Keratinocyte (primary cell): Measurements from ENCODE around the gene ZSWIM6. TPM values are rescaled to one million over a fixed set of nuclear protein-coding genes. Genes with fewer than 3 reads are reported as not detected.

Experiments
- DNase-seq: peaks from one replicate; pipeline ENCODE4 v3.0.0-alpha.2; 2011; ENCODE audit warnings: low read depth, missing footprints, low spot score
- FAIRE-seq: peaks from 2 replicates; lab custom pipeline; 2011; peaks lifted over from hg19 to GRCh38; lab: Jason Lieb, UNC
- H2AFZ ChIP-seq: 2 replicates; pipeline ENCODE4 v1.6.0; 2012; ENCODE audit warnings: low read length, control low read depth, inconsistent platforms; ENCODE audit not compliant: control insufficient read depth
- H3K27ac ChIP-seq: 2 replicates; pipeline ENCODE4 v1.5.1; 2011; ENCODE audit warnings: low read length; ENCODE audit not compliant: control insufficient read depth, insufficient read depth
- H3K27me3 ChIP-seq: 3 replicates; pipeline ENCODE4 v1.6.0; 2011; ENCODE audit warnings: low read length; ENCODE audit not compliant: control insufficient read depth, insufficient read depth; ENCODE audit errors: extremely low read depth
- H3K36me3 ChIP-seq, 2 experiments: 2 replicates in 1 of 2; 3 replicates in 1 of 2; pipeline ENCODE4 v1.5.1; 2011; ENCODE audit warnings: low read length in 2 of 2, mild to moderate bottlenecking in 1 of 2; ENCODE audit not compliant: control insufficient read depth in 2 of 2, insufficient read depth in 2 of 2; ENCODE audit errors: extremely low read depth in 1 of 2
- H3K4me1 ChIP-seq: 3 replicates; pipeline ENCODE4 v1.5.1; 2011; ENCODE audit warnings: low read length; ENCODE audit not compliant: control insufficient read depth, insufficient read depth; ENCODE audit errors: extremely low read depth
- H3K4me2 ChIP-seq: 3 replicates; pipeline ENCODE4 v1.6.0; 2011; ENCODE audit warnings: low read depth, low read length; ENCODE audit not compliant: control insufficient read depth, insufficient read depth; ENCODE audit errors: extremely low read depth
- H3K4me3 ChIP-seq, 3 experiments: fragments of 200-600 bp in 1 of 3; sonication (generic) in 1 of 3; 2 replicates in 2 of 3; 3 replicates in 1 of 3; pipeline ENCODE4 v1.5.1; 2011 to 2016; ENCODE audit warnings: low read length in 3 of 3, mild to moderate bottlenecking in 3 of 3, control low read depth in 2 of 3, inconsistent platforms in 1 of 3, low read depth in 1 of 3, mixed read lengths in 1 of 3, mixed run types in 1 of 3, moderate library complexity in 1 of 3; ENCODE audit not compliant: control insufficient read depth in 2 of 3, insufficient read depth in 2 of 3; ENCODE audit errors: extremely low read depth in 1 of 3
- H3K79me2 ChIP-seq: 2 replicates; pipeline ENCODE4 v1.6.0; 2012; ENCODE audit warnings: low read length; ENCODE audit not compliant: control insufficient read depth, insufficient read depth
- H3K9ac ChIP-seq: 3 replicates; pipeline ENCODE4 v1.6.0; 2011; ENCODE audit warnings: low read length; ENCODE audit not compliant: control insufficient read depth, insufficient read depth; ENCODE audit errors: extremely low read depth
- H3K9me1 ChIP-seq: 3 replicates; pipeline ENCODE4 v1.6.0; 2011; ENCODE audit warnings: low read length; ENCODE audit not compliant: control insufficient read depth, insufficient read depth; ENCODE audit errors: extremely low read depth
- H3K9me3 ChIP-seq: 2 replicates; pipeline ENCODE4 v1.5.1; 2012; ENCODE audit warnings: low read depth, low read length; ENCODE audit not compliant: control insufficient read depth
- H4K20me1 ChIP-seq: 3 replicates; pipeline ENCODE4 v1.6.0; 2011; ENCODE audit warnings: low read length; ENCODE audit not compliant: control insufficient read depth, insufficient read depth; ENCODE audit errors: extremely low read depth
- CTCF ChIP-seq, 3 experiments: IDR thresholded peaks in 1 of 3; conservative IDR thresholded peaks in 1 of 3; optimal IDR thresholded peaks in 1 of 3; 2 replicates in 2 of 3; 3 replicates in 1 of 3; pipeline versions ENCODE3 to v1.5.1; 2011; ENCODE audit warnings: low read length in 3 of 3, mild to moderate bottlenecking in 3 of 3, moderate library complexity in 2 of 3, control low read depth in 1 of 3, inconsistent platforms in 1 of 3; ENCODE audit not compliant: insufficient read depth in 2 of 3; ENCODE audit errors: extremely low read depth in 1 of 3
- EZH2 ChIP-seq: IDR thresholded peaks from one replicate; pipeline ENCODE4 v1.6.1; 2012; ENCODE audit warnings: inconsistent platforms, mild to moderate bottlenecking, low read length, moderate library complexity
- dilution Hi-C: fragments of 300-500 bp; cut with MboI; formaldehyde crosslinking; loops from one replicate; pipeline ENCODE4 v1.7.0; 2020; ENCODE audit warnings: low sequenced_read_pairs; ENCODE audit not compliant: extremely low pct_ligation_motif_present
- polyA plus RNA-seq, 5 experiments: library from polyadenylated mRNA; depleted of rRNA in 3 of 5; stranded (reverse) in 3 of 5; stranded (forward) in 1 of 5; unstranded in 1 of 5; fragments of >200 nt; gene quantifications; 1 replicate in 1 of 5; 2 replicates in 3 of 5; 3 replicates in 1 of 5; pipeline versions ENCODE4 v1.2.1 to v1.2.3, GENCODE V29; 2011 to 2012; ENCODE audit warnings: missing spikeins in 2 of 5, low read depth in 1 of 5, low replicate concordance in 1 of 5

Gene ZSWIM6
- polyA plus RNA-seq, 1 donor (not counting 4 experiments of a cell fraction or from before 2014, with no cell fraction given): 9.9 TPM

- Histone ChIP-seq H3K4me3 (no peak overlapping the region), H3K27ac (no peak overlapping the region), H3K9me3 (no peaks in the 10 kb centered on the region), H2AFZ (no peak overlapping the region), H4K20me1 (no peaks in the 10 kb centered on the region), H3K79me2 (peaks cover 43% of the 10 kb centered on the region), H3K36me3 (no peaks in the 10 kb centered on the region), H3K9ac (no peak overlapping the region), H3K9me1 (no peaks in the 10 kb centered on the region), H3K4me1 (peaks cover 10% of the 10 kb centered on the region), H3K27me3 (no peaks in the 10 kb centered on the region), H3K4me2 (no peak overlapping the region)
- FAIRE-seq (no peak), DNase-seq (no peak)
- dilution Hi-C loops: no loop called here
- no peak for TF ChIP-seq CTCF (optimal IDR thresholded peaks at IDR 0.05 in 1 of 3, IDR thresholded peaks at IDR 0.05 in 1 of 3, conservative IDR thresholded peaks at IDR 0.05 in 1 of 3; ENCODE audit: extremely low read depth in 1 of 3, insufficient read depth in 2 of 3, low read length in 3 of 3)
- TF ChIP-seq EZH2: no peak
These were observed 123.3 kb downstream of the ZSWIM6 start for GRCh38 chr5:61455179-61456006.

- Histone ChIP-seq H3K27me3 (no peaks in the 10 kb centered on the region), H3K4me1 (no peaks in the 10 kb centered on the region), H2AFZ (no peak overlapping the region), H3K9me3 (no peaks in the 10 kb centered on the region), H4K20me1 (no peaks in the 10 kb centered on the region), H3K4me3 (no peak overlapping the region), H3K9me1 (no peaks in the 10 kb centered on the region), H3K27ac (no peak overlapping the region), H3K79me2 (peaks cover 32% of the 10 kb centered on the region), H3K36me3 (no peaks in the 10 kb centered on the region), H3K4me2 (no peak overlapping the region), H3K9ac (no peak overlapping the region)
- DNase-seq: no peak
- TF ChIP-seq EZH2 (no peak), CTCF (optimal IDR thresholded peaks at IDR 0.05 in 1 of 3, IDR thresholded peaks at IDR 0.05 in 1 of 3, conservative IDR thresholded peaks at IDR 0.05 in 1 of 3; ENCODE audit: extremely low read depth in 1 of 3, insufficient read depth in 2 of 3, low read length in 3 of 3) (no peak)
- FAIRE-seq: no peak
- dilution Hi-C loops: no loop called here
These were observed 128.4 kb downstream of the ZSWIM6 start for GRCh38 chr5:61460471-61460870.
